CD14-positive monocyte (primary cell): ENCODE results near the gene HCK. TPM values are rescaled to one million over a fixed set of nuclear protein-coding genes. Genes with fewer than 3 reads are reported as not detected.

Source experiments
- DNase-seq, 3 donors: peaks; one replicate each; pipeline ENCODE4 v3.0.0-alpha.2; 2011 to 2022
- H2AFZ ChIP-seq: 2 replicates; pipeline ENCODE4 v1.6.0; 2012; ENCODE audit warnings: mild to moderate bottlenecking, low read depth, low read length, inconsistent platforms; ENCODE audit not compliant: insufficient read depth, poor library complexity, severe bottlenecking
- H3K27ac ChIP-seq, 2 donors: 1 replicate in 1 of 2; 2 replicates in 1 of 2; pipeline ENCODE4 v1.5.1; 2012 to 2013; ENCODE audit warnings: low read length in 2 of 2, control low read depth in 1 of 2, inconsistent platforms in 1 of 2, low read depth in 1 of 2, mild to moderate bottlenecking in 1 of 2
- H3K27me3 ChIP-seq, 2 donors: one replicate each; pipeline versions ENCODE4 v1.6.0 to v1.6.1; 2011 to 2013; ENCODE audit warnings: low read length in 2 of 2; ENCODE audit not compliant: control insufficient read depth in 2 of 2, insufficient read depth in 2 of 2
- H3K36me3 ChIP-seq, 2 donors: replicated peaks in 1 of 2; 1 replicate in 1 of 2; 2 replicates in 1 of 2; pipeline versions ENCODE4 v1.5.1 to v1.6.1; 2012 to 2013; ENCODE audit warnings: low read length in 2 of 2, control low read depth in 1 of 2, inconsistent platforms in 1 of 2, mild to moderate bottlenecking in 1 of 2; ENCODE audit not compliant: insufficient read depth in 2 of 2, control insufficient read depth in 1 of 2
- H3K4me1 ChIP-seq, 2 donors: 1 replicate in 1 of 2; 2 replicates in 1 of 2; pipeline versions ENCODE4 v1.5.1 to v1.6.1; 2012 to 2013; ENCODE audit warnings: low read length in 2 of 2, control low read depth in 1 of 2, inconsistent platforms in 1 of 2, mild to moderate bottlenecking in 1 of 2, moderate library complexity in 1 of 2; ENCODE audit not compliant: insufficient read depth in 2 of 2, control insufficient read depth in 1 of 2
- H3K4me2 ChIP-seq: replicated peaks from 2 replicates; pipeline ENCODE3; 2012; ENCODE audit warnings: low read length, moderate library complexity, mild to moderate bottlenecking; ENCODE audit not compliant: poor library complexity, severe bottlenecking; ENCODE audit errors: extremely low read depth
- H3K4me3 ChIP-seq, 3 experiments: fragments of 200-600 bp in 1 of 3; sonication (generic) in 1 of 3; replicated peaks in 1 of 3; 1 replicate in 2 of 3; 2 replicates in 1 of 3; pipeline ENCODE4 v1.5.1; 2011 to 2013; ENCODE audit warnings: low read length in 3 of 3, mild to moderate bottlenecking in 3 of 3, control low read depth in 2 of 3, low read depth in 2 of 3, inconsistent platforms in 1 of 3, moderate library complexity in 1 of 3
- H3K79me2 ChIP-seq: 2 replicates; pipeline ENCODE4 v1.6.0; 2012; ENCODE audit warnings: mild to moderate bottlenecking, control low read depth, inconsistent platforms, low read length, moderate library complexity; ENCODE audit not compliant: insufficient read depth
- H3K9ac ChIP-seq: 2 replicates; pipeline ENCODE4 v1.6.0; 2017; ENCODE audit warnings: low read length, mild to moderate bottlenecking; ENCODE audit not compliant: insufficient read depth, poor library complexity, severe bottlenecking
- H3K9me3 ChIP-seq, 2 donors: replicated peaks in 1 of 2; 1 replicate in 1 of 2; 2 replicates in 1 of 2; pipeline versions ENCODE4 v1.5.1 to v1.6.1; 2012 to 2013; ENCODE audit warnings: low read length in 2 of 2, control low read depth in 1 of 2; ENCODE audit not compliant: control insufficient read depth in 1 of 2, insufficient read depth in 1 of 2
- H4K20me1 ChIP-seq: 2 replicates; pipeline ENCODE4 v1.6.0; 2012; ENCODE audit warnings: mild to moderate bottlenecking, low read length, control low read depth, moderate library complexity; ENCODE audit not compliant: insufficient read depth
- H3K27ac Mint-ChIP-seq, 7 donors: one replicate each; pipeline ENCODE4 v1.8.0; 2020; ENCODE audit warnings: mild to moderate bottlenecking in 7 of 7, mixed read lengths in 7 of 7, moderate library complexity in 6 of 7, inconsistent platforms in 2 of 7
- H3K27me3 Mint-ChIP-seq, 3 donors: one replicate each; pipeline ENCODE4 v1.8.0; 2021 to 2022; ENCODE audit warnings: low read depth in 3 of 3, mild to moderate bottlenecking in 3 of 3, mixed read lengths in 3 of 3, moderate library complexity in 3 of 3, inconsistent platforms in 1 of 3
- H3K36me3 Mint-ChIP-seq, 2 donors: one replicate each; pipeline ENCODE4 v1.8.0; 2020; ENCODE audit warnings: mixed read lengths in 2 of 2, inconsistent platforms in 1 of 2, mild to moderate bottlenecking in 1 of 2
- H3K4me1 Mint-ChIP-seq: one replicate; pipeline ENCODE4 v1.8.0; 2020; ENCODE audit warnings: mild to moderate bottlenecking, mixed read lengths
- H3K4me3 Mint-ChIP-seq, 2 donors: one replicate each; pipeline ENCODE4 v1.8.0; 2020; ENCODE audit warnings: mild to moderate bottlenecking in 2 of 2, mixed read lengths in 2 of 2, moderate library complexity in 1 of 2
- H3K9me3 Mint-ChIP-seq, 7 donors: one replicate each; pipeline ENCODE4 v1.8.0; 2020 to 2022; ENCODE audit warnings: mixed read lengths in 7 of 7, mild to moderate bottlenecking in 6 of 7, moderate library complexity in 6 of 7, inconsistent platforms in 2 of 7
- WGBS: methylation state at CpG from one replicate; pipeline ENCODE4 v1.1.5; 2013; ENCODE audit warnings: missing lambda C conversion rate; ENCODE audit not compliant: insufficient coverage; 5-methylcytosine and 5-hydroxymethylcytosine counted together
- intact Hi-C, 2 donors: fragments of 100-400 bp; cut with micrococcal nuclease; formaldehyde crosslinking; loops; one replicate each; pipeline versions ENCODE4 v1.15.0 to v1.15.1; 2023
- polyA plus RNA-seq, 3 donors: library from polyadenylated mRNA; depleted of rRNA in 1 of 3; unstranded in 2 of 3; stranded (reverse) in 1 of 3; fragments of 300-500 nt in 2 of 3; fragments of >200 nt in 1 of 3; fragmentation: Illumina TruSeq in 2 of 3; gene quantifications; 1 replicate in 2 of 3; 2 replicates in 1 of 3; pipeline ENCODE4 v1.2.3, GENCODE V29; 2012 to 2021
- TF ChIP-seq, protein P1 (sequence below): fragments of 200-600 bp; IDR thresholded peaks from one replicate; pipeline ENCODE4 v1.8.0; 2022; ENCODE audit warnings: antibody characterized with exemption, mild to moderate bottlenecking

Gene HCK
- polyA plus RNA-seq, 3 donors = 430 to 688 (median 526) TPM

DNA sequence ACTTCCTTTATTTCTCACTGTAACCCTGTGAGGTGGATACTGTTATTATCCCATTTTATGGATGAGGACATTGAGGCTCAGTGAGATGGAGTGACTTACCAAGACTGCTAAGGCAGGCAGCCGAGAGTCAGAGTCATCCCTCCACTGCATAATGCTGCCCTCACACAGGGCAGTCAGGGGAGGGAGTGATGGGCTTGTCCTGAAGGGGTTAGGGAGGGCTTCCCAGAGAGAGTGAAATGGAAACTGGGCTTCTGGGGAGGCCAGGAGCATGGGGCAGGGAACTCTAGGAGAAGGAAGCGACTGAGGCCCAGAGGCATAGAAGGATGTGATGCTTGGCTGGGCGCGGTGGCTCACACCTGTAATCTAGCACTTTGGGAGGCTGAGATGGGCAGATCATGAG lies 88.6 kb downstream of the HCK start:
- Histone ChIP-seq H2AFZ (no peak overlapping the region), H4K20me1 (peaks cover 72% of the 10 kb centered on the region), H3K4me2 (no peak overlapping the region), H3K27ac (peak overlapping the region in 1 of 2 donors; percentile 21), H3K9ac (no peak overlapping the region), H3K9me3 (no peaks in the 10 kb centered on the region), H3K79me2 (peaks cover 9% of the 10 kb centered on the region), H3K4me1 (no peaks in the 10 kb centered on the region), H3K36me3 (peaks cover 95 to 100% of the 10 kb centered on the region in 2 donors), H3K27me3 (no peaks in the 10 kb centered on the region), H3K4me3 (no peak overlapping the region)
- Mint-ChIP-seq H3K9me3 (peaks cover 0 to 2% (median 0%) of the 10 kb centered on the region in 7 donors), H3K36me3 (peaks cover 95 to 100% of the 10 kb centered on the region in 2 donors), H3K27ac (peak overlapping the region in 4 of 7 donors; percentile 7 to 76 (median 54)), H3K4me3 (no peak overlapping the region), H3K4me1 (no peaks in the 10 kb centered on the region), H3K27me3 (peaks cover 0 to 1% (median 0%) of the 10 kb centered on the region in 3 donors)
- TF ChIP-seq, protein P1, sequence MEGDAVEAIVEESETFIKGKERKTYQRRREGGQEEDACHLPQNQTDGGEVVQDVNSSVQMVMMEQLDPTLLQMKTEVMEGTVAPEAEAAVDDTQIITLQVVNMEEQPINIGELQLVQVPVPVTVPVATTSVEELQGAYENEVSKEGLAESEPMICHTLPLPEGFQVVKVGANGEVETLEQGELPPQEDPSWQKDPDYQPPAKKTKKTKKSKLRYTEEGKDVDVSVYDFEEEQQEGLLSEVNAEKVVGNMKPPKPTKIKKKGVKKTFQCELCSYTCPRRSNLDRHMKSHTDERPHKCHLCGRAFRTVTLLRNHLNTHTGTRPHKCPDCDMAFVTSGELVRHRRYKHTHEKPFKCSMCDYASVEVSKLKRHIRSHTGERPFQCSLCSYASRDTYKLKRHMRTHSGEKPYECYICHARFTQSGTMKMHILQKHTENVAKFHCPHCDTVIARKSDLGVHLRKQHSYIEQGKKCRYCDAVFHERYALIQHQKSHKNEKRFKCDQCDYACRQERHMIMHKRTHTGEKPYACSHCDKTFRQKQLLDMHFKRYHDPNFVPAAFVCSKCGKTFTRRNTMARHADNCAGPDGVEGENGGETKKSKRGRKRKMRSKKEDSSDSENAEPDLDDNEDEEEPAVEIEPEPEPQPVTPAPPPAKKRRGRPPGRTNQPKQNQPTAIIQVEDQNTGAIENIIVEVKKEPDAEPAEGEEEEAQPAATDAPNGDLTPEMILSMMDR = no peak
- intact Hi-C loops = no loop called here
- DNase-seq = no peak
- WGBS = 100% methylated on average over 3 of the region's 4 CpGs

DNA sequence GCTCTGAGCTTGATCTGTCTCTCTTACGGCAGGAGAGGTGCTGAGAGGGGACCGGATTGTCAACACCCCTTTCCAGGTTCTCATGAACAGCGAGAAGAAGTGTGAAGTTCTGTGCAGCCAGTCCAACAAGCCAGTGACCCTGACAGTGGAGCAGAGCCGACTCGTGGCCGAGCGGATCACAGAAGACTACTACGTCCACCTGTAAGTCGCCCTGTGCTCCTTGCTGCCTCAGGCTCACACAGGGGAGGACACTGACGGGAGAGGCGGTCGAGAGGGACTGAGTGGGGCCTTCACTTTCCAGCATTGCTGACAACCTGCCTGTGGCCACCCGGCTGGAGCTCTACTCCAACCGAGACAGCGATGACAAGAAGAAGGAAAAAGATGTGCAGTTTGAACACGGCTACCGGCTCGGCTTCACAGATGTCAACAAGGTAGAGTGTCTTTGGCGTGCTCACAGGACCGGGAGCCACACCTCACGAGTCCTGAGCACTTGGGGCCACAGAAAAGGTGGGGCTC lies 89.5 kb downstream of the HCK start:
- intact Hi-C loops = no loop called here
- H3K27me3 Mint-ChIP-seq = peaks cover 0 to 1% (median 0%) of the 10 kb centered on the region in 3 donors

More for the DNA sequence above, 89.5 kb downstream of the HCK start:
- H3K9ac ChIP-seq = no peak overlapping the region
- Mint-ChIP-seq H3K36me3 (peaks cover 95 to 100% of the 10 kb centered on the region in 2 donors), H3K4me1 (no peaks in the 10 kb centered on the region), H3K27ac (peak overlapping the region in 3 of 7 donors; percentile 43 to 74 (median 68)), H3K4me3 (no peak overlapping the region), H3K9me3 (peaks cover 0 to 2% (median 0%) of the 10 kb centered on the region in 7 donors)
- no peak overlapping the region for H3K4me3 ChIP-seq
- TF ChIP-seq, protein P1 = no peak
- 99% methylated on average over 21 of the region's 21 CpGs for WGBS
- no peaks in the 10 kb centered on the region for H3K27me3 ChIP-seq
- H3K4me1 ChIP-seq = no peaks in the 10 kb centered on the region
- peak overlapping the region in 1 of 2 donors; percentile 49 for H3K27ac ChIP-seq
- no peak for DNase-seq
- no peaks in the 10 kb centered on the region for H3K9me3 ChIP-seq
- H4K20me1 ChIP-seq = peaks cover 63% of the 10 kb centered on the region
- H3K36me3 ChIP-seq = peaks cover 95 to 100% of the 10 kb centered on the region in 2 donors
- H3K79me2 ChIP-seq = peaks cover 3% of the 10 kb centered on the region
- H3K4me2 ChIP-seq = no peak overlapping the region
- no peak overlapping the region for H2AFZ ChIP-seq
